ENCODE measurements around the gene MGAT3.

Gene MGAT3

DNA sequence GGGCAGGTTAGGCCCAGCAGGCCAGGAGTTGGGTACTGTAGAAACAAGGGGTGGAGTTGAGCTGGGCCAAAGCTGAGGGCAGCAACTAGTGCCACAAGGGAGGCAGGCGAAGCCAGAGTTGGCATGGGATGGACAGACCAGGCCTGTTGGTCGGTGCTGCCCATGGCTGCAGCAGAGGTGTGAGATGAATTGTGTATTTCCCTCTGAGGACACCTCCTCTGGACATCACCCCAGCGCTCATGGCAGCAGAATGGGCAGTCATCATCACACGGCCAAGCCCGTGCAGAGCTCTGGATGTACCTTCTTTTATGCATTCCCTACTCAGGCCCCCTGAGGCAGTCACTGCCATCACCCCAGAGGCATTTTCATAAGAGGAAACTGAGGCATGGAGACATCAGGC is 36.9 kb upstream of the MGAT3 start:
- no peak for DNase-seq (ENCODE audit: low read depth)
- TF ChIP-seq, protein P1, sequence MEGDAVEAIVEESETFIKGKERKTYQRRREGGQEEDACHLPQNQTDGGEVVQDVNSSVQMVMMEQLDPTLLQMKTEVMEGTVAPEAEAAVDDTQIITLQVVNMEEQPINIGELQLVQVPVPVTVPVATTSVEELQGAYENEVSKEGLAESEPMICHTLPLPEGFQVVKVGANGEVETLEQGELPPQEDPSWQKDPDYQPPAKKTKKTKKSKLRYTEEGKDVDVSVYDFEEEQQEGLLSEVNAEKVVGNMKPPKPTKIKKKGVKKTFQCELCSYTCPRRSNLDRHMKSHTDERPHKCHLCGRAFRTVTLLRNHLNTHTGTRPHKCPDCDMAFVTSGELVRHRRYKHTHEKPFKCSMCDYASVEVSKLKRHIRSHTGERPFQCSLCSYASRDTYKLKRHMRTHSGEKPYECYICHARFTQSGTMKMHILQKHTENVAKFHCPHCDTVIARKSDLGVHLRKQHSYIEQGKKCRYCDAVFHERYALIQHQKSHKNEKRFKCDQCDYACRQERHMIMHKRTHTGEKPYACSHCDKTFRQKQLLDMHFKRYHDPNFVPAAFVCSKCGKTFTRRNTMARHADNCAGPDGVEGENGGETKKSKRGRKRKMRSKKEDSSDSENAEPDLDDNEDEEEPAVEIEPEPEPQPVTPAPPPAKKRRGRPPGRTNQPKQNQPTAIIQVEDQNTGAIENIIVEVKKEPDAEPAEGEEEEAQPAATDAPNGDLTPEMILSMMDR (conservative IDR thresholded peaks at IDR 0.05; ENCODE audit: low read length) = no peak
- no peak overlapping the region for H3K4me3 ChIP-seq (ENCODE audit: low read length)

DNA sequence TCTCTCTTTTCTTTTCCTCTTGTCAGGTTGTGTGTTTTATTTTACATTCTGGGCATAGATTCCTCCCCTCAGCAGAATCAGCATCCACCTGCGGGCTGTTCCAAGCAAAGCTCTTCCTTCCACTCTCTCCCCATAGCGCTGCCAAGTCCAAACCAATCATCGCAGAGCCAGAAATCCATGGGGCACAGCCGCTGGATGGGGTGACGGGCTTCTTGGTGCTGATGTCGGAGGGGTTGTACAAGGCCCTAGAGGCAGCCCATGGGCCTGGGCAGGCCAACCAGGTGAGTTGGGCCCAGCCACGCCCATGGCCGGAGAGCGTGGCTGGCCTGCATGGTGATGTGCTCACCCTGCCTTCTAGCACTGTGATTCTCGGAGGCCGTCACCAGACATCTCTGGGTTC is 35.1 kb upstream of the MGAT3 start:
- DNase-seq (ENCODE audit: low read depth) = no peak
- no peak overlapping the region for H3K4me3 ChIP-seq (ENCODE audit: low read length)
- TF ChIP-seq, protein P1 (conservative IDR thresholded peaks at IDR 0.05; ENCODE audit: low read length) = no peak

DNA sequence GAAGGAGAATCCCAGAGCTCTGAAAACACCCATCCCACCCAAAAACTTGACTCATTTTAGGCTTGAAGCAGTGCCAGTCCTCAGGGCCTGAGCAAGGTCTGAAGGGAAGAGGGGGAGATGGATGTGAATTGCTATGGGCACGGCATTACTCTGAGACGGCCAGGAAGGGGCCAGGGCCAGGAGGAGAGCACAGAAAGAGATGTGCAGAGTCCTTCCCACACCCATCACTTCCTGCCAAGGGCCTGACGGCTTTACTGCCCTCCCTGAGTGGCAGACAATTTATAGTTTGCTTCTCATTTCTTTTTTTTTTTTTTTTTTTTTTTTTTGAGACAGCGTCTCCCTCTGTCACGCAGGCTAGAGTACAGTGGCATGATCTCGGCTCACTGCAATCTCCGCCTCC is 34.7 kb upstream of the MGAT3 start:
- no peak for DNase-seq (ENCODE audit: low read depth)
- TF ChIP-seq, protein P1 (conservative IDR thresholded peaks at IDR 0.05; ENCODE audit: low read length) = no peak
- no peak overlapping the region for H3K4me3 ChIP-seq (ENCODE audit: low read length)

DNA sequence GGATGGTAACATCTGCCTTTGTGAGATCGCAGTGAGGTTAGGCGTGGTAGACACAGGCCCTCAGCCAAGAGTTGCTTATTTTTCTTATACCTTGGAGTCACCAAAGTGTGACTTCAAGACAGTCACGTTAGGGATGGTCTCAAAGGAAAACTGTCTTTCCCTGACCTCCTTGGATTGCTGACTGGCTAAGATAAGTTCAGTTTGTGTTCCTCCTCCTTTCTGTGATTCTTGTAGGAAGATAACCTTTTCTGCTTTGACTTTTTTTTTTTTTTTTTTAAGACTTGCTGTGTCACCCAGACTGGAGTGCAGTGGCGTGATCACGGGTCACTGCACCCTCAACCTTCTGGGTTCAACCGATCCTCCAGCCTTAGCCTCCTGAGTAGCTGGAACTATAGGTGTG is 34.1 kb upstream of the MGAT3 start:
- no peak for DNase-seq (ENCODE audit: low read depth)
- TF ChIP-seq, protein P1 (conservative IDR thresholded peaks at IDR 0.05; ENCODE audit: low read length) = no peak
- no peak overlapping the region for H3K4me3 ChIP-seq (ENCODE audit: low read length)

DNA sequence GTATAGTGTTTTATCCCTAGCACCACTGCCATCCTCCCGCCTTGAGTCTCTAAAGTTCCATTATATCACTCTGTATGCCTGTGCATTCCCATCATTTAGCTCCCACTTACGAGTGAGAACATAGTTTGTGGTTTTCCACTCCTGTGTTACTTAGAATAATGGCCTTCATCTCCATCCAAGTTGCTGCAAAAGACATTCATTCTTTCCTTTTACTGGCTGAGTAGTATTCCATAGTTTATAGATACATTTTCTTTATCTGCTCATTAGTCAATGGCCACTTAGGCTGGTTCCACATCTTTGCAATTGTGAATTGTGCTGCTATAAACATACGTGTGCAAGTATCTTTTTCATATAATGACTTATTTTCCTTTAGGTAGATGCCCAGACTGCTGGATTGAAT is 32.8 kb upstream of the MGAT3 start:
- H3K4me3 ChIP-seq (ENCODE audit: low read length) = no peak overlapping the region
- TF ChIP-seq, protein P1 (conservative IDR thresholded peaks at IDR 0.05; ENCODE audit: low read length) = no peak
- no peak for DNase-seq (ENCODE audit: low read depth)

DNA sequence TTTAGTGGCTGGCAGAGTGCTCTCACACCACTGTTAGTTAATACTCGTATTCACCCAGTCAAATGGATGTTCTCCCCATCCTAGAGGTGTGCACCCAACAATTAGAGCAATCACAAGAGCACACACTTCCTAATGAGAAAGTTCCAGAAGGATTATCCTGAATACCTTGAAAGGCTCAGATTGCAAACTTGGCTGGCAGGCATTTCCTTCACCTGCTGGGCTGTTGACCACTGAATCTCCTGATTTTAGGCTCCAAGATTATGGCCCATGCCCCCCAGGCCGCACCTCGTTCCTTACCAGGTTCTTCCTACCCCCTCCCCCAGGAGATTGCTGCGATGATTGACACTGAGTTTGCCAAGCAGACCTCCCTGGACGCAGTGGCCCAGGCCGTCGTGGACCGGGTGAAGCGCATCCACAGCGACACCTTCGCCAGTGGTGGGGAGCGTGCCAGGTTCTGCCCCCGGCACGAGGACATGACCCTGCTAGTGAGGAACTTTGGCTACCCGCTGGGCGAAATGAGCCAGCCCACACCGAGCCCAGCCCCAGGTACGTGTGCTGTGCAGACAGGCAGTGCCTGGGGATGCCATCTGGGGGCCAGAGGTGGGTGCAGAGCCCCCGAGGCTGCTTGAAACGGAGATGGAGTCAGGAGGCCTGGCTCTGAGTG is 30.3 kb upstream of the MGAT3 start:
- no peak overlapping the region for H3K4me3 ChIP-seq (ENCODE audit: low read length)
- no peak for DNase-seq (ENCODE audit: low read depth)
- TF ChIP-seq, protein P1 (conservative IDR thresholded peaks at IDR 0.05; ENCODE audit: low read length) = no peak

DNA sequence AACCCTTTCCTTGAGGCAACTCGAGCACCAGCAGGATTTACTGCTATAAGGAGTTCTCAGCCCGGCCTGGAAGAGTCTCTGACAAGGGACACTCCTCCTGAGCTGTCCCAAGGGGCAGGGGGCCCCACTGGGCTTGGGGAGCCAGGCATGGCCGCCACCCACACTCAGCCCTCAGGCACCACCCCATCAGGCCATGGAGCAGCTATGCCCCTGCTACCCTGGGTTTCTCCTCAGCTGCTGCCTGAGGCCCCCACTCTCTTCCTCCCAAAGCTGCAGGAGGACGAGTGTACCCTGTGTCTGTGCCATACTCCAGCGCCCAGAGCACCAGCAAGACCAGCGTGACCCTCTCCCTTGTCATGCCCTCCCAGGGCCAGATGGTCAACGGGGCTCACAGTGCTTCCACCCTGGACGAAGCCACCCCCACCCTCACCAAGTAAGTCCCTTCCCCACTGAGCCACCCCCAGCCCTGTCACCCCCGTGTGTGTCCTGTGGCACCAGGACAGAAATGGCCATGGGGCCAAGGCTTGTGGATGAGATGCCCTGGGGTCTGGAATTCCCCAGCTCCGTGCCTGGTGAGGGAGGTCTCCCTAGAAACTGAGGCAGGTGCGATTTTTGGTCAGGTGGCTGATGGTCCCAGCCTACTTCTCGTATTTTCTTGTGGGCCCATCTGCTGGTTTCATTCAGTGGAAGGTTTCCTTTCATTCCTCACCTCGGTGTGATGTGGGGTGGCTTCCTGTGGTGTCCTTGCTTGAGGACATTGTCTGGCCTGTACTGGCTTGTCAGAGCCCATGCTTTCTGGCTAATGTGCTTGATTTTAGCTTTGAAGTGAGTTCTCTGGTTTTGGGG is 28.8 kb upstream of the MGAT3 start:
- TF ChIP-seq, protein P1 (conservative IDR thresholded peaks at IDR 0.05; ENCODE audit: low read length) = no peak
- no peak overlapping the region for H3K4me3 ChIP-seq (ENCODE audit: low read length)
- DNase-seq (ENCODE audit: low read depth) = no peak
